Endothelial cell of umbilical vein (primary cell): ENCODE results near the gene MYO1G.

Source experiments
- CTCF ChIP-seq, 2 donors: IDR thresholded peaks; 1 replicate in 1 of 2; 2 replicates in 1 of 2; pipeline ENCODE4 v1.5.1; 2011; ENCODE audit warnings: low read length in 2 of 2, mild to moderate bottlenecking in 2 of 2, moderate library complexity in 2 of 2, control low read depth in 1 of 2, inconsistent platforms in 1 of 2, low read depth in 1 of 2; ENCODE audit not compliant: insufficient read depth in 1 of 2; ENCODE audit errors: extremely low read depth in 1 of 2
- EZH2 ChIP-seq: IDR thresholded peaks from 2 replicates; pipeline ENCODE4 v1.6.1; 2012; ENCODE audit warnings: borderline replicate concordance, low read depth, mild to moderate bottlenecking, moderate library complexity, low read length, inconsistent platforms; ENCODE audit not compliant: severe bottlenecking
- POLR2A ChIP-seq: IDR thresholded peaks from 2 replicates; pipeline ENCODE4 v1.6.1; 2012; ENCODE audit warnings: low read depth, mild to moderate bottlenecking, control low read depth, low read length
- POLR2AphosphoS5 ChIP-seq: IDR thresholded peaks from 2 replicates; pipeline ENCODE4 v1.6.1; 2012; ENCODE audit warnings: low read depth, mild to moderate bottlenecking, control low read depth, low read length, moderate library complexity; ENCODE audit not compliant: insufficient read depth

GRCh38 chr7:45001138-45001694 is 22.4 kb upstream of the MYO1G start:
- TF ChIP-seq CTCF (IDR thresholded peaks at IDR 0.05; ENCODE audit: extremely low read depth in 1 of 2, insufficient read depth in 1 of 2, low read depth in 1 of 2, low read length in 2 of 2), result no peak
- no peak for TF ChIP-seq POLR2A
- no peak for TF ChIP-seq EZH2
- no peak for TF ChIP-seq POLR2AphosphoS5
